ENCODE data around the gene NDUFAF8.

NDUFAF8 gene

DNA sequence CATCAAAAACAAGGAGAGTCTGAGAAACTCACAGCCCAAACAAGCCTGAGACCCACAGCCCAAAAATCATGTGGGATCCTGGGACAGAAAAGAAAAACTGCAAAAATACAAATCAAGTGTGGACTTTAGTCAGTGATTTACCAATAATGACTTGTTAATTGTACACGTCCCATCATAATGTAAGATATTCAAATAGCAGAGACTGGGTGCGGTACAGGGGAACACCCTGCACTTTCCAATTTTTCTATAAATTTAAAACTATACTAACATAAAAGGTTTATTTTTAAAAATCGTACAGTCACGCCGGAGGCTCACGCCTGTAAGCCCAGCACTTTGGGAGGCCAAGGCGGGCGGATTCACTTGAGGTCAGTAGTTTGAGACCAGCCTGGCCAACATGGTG, 25.1 kb upstream of the NDUFAF8 start:
- Histone ChIP-seq H3K9me3 (ENCODE audit: control insufficient read depth, low read length) (no peaks in the 10 kb centered on the region), H3K36me3 (ENCODE audit: control insufficient read depth, insufficient read depth, low read length) (peaks cover 12% of the 10 kb centered on the region), H3K4me3 (ENCODE audit: extremely low read depth, insufficient read depth, low read length, poor library complexity, severe bottlenecking) (no peak overlapping the region), H3K4me1 (ENCODE audit: control insufficient read depth, insufficient read depth, low read length, poor library complexity, severe bottlenecking) (no peaks in the 10 kb centered on the region), H3K27ac (ENCODE audit: low read depth, low read length, severe bottlenecking) (no peak overlapping the region)
- 86 to 89% methylated on average over 3 to 6 of the region's 8 CpGs for WGBS, 2 experiments (ENCODE audit: insufficient coverage in 2 of 2)

DNA sequence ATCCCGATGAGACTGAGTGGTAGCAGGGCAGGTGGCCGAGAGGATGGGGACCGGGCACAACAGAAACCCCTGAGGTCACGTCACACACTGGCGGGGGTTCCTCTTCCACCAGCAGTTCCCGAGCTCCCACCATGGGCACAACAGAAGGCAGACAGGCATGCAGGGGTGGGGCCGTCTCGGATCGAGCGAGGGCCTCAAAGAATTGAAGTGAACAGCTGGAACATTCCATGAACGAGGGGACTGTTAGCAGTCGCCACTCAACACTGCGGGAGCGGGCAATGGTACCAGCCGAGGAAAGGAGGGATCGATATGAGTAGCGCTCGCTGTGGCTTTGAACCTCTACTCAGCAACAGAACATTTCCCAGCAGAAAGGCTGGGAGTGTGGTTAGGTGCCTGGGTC, 21.6 kb upstream of the NDUFAF8 start:
- H3K9me3 ChIP-seq (ENCODE audit: control insufficient read depth, low read length), result no peaks in the 10 kb centered on the region
- peaks cover 8% of the 10 kb centered on the region for H3K4me1 ChIP-seq (ENCODE audit: control insufficient read depth, insufficient read depth, low read length, poor library complexity, severe bottlenecking)
- no peak overlapping the region for H3K4me3 ChIP-seq (ENCODE audit: extremely low read depth, insufficient read depth, low read length, poor library complexity, severe bottlenecking)
- 89 to 95% methylated on average over 13 to 16 of the region's 18 CpGs for WGBS, 2 experiments (ENCODE audit: insufficient coverage in 2 of 2)
- no peak overlapping the region for H3K27ac ChIP-seq (ENCODE audit: low read depth, low read length, severe bottlenecking)
- H3K36me3 ChIP-seq (ENCODE audit: control insufficient read depth, insufficient read depth, low read length), result peaks cover 21% of the 10 kb centered on the region

DNA sequence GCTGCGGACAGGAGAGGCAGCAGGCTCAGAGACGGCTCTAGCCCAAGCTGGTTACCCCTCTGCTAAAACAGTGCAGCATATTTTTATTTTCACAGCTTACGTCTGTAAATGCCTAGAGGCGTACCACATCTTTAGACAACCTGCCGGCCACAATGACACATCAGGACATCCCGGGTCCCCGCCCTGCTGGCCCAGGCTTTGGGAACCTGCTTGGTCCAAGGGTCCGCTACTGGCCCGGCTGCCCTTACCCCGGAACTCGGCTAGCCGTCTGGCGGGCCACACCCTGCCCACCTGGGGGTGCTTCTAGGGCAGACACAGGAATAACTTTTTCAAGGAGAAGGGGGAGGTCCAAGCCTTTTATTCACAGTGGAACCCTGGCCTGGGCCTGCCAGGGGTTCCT, 20.7 kb upstream of the NDUFAF8 start:
- Histone ChIP-seq H3K36me3 (ENCODE audit: control insufficient read depth, insufficient read depth, low read length) (peaks cover 21% of the 10 kb centered on the region), H3K9me3 (ENCODE audit: control insufficient read depth, low read length) (no peaks in the 10 kb centered on the region), H3K27ac (ENCODE audit: low read depth, low read length, severe bottlenecking) (no peak overlapping the region), H3K4me1 (ENCODE audit: control insufficient read depth, insufficient read depth, low read length, poor library complexity, severe bottlenecking) (peaks cover 8% of the 10 kb centered on the region), H3K4me3 (ENCODE audit: extremely low read depth, insufficient read depth, low read length, poor library complexity, severe bottlenecking) (no peak overlapping the region)
- 84 to 90% methylated on average over 11 to 13 of the region's 13 CpGs for WGBS, 2 experiments (ENCODE audit: insufficient coverage in 2 of 2)

DNA sequence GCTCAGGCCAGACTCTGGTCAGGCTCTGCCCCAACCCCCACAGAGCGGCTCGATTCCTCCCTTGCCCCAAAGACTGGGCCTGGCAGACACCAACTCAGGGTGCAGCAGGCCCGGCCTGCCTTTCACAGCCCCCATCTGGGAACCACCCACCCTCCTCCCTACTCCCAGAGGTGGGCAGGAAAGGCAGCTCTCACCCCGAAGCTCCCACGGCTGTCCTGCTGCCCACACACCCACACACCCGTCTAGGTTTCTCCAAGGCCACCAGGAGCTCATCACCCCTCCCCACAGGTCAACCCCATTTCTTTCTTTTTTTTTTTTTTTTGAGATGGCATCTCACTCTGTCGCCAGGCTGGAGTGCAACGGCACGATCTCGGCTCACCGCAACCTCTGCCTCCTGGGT, 20.1 kb upstream of the NDUFAF8 start:
- Histone ChIP-seq H3K4me1 (ENCODE audit: control insufficient read depth, insufficient read depth, low read length, poor library complexity, severe bottlenecking) (peaks cover 8% of the 10 kb centered on the region), H3K4me3 (ENCODE audit: extremely low read depth, insufficient read depth, low read length, poor library complexity, severe bottlenecking) (no peak overlapping the region), H3K36me3 (ENCODE audit: control insufficient read depth, insufficient read depth, low read length) (peaks cover 21% of the 10 kb centered on the region), H3K27ac (ENCODE audit: low read depth, low read length, severe bottlenecking) (no peak overlapping the region), H3K9me3 (ENCODE audit: control insufficient read depth, low read length) (no peaks in the 10 kb centered on the region)
- 89 to 98% methylated on average over 8 of the region's 11 CpGs for WGBS, 2 experiments (ENCODE audit: insufficient coverage in 2 of 2)

DNA sequence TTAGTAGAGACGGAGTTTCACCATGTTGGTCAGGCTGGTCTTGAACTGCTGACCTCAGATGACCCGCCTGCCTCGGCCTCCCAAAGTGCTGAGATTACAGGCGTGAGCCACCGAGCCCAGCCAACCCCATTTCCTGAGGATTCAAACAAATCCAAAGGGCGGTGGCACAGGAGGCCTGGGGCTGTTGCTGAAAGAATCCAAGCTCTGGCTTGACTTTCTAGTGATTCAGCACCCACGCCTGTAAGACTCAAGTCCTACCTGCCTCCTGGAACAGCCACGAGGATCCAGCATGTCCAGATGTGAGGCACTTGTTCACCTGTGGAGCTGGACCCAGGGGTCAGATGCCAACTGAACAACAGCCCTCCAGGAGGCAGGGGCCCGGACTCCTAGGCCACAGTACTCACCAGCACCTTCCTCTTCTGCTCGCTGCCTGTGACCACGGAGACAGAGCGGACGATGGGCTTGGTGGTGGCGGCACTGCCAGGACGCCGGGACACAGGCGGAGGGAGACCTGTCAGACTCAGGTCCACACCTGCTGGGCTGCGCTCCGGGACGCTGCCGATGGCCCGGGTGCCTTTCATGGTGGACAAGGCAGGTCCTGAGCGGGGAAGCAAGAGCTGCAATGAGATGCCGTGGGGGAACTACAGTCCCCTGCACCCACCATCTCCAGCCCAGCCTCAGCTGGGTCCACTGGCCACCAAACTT, 19.5 kb upstream of the NDUFAF8 start:
- Histone ChIP-seq H3K4me3 (ENCODE audit: extremely low read depth, insufficient read depth, low read length, poor library complexity, severe bottlenecking) (no peak overlapping the region), H3K9me3 (ENCODE audit: control insufficient read depth, low read length) (no peaks in the 10 kb centered on the region), H3K27ac (ENCODE audit: low read depth, low read length, severe bottlenecking) (no peak overlapping the region), H3K4me1 (ENCODE audit: control insufficient read depth, insufficient read depth, low read length, poor library complexity, severe bottlenecking) (peaks cover 8% of the 10 kb centered on the region), H3K36me3 (ENCODE audit: control insufficient read depth, insufficient read depth, low read length) (peaks cover 21% of the 10 kb centered on the region)
- 93 to 96% methylated on average over 20 to 24 of the region's 24 CpGs for WGBS, 2 experiments (ENCODE audit: insufficient coverage in 2 of 2)

DNA sequence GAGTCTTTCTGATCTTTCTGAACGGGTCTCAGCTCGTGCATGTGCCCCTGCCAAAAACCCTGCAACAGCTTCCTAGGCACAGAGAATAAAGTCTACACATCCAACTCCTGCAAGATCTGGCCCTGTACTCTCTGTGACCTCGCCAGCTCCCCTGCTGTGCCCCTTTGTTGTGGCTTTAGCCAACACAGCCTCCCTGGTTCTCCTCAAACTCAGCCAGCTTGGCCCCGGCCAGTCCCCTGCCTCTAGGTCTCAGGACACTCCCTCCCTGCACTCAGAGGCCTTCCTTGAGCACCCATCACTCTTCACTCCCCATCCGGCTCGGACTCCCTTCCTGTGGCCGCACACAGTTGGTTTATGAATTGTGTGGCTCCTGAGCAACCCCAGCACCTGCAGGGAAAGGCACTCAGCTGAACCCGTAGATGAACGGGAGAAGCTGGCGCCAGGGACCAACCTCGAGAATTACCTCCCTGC, 17.7 kb upstream of the NDUFAF8 start:
- Histone ChIP-seq H3K4me3 (ENCODE audit: extremely low read depth, insufficient read depth, low read length, poor library complexity, severe bottlenecking) (peak overlapping the region; percentile 8), H3K36me3 (ENCODE audit: control insufficient read depth, insufficient read depth, low read length) (peaks cover 17% of the 10 kb centered on the region), H3K27ac (ENCODE audit: low read depth, low read length, severe bottlenecking) (no peak overlapping the region), H3K4me1 (ENCODE audit: control insufficient read depth, insufficient read depth, low read length, poor library complexity, severe bottlenecking) (peaks cover 8% of the 10 kb centered on the region), H3K9me3 (ENCODE audit: control insufficient read depth, low read length) (no peaks in the 10 kb centered on the region)
- WGBS, 2 experiments (ENCODE audit: insufficient coverage in 2 of 2), result 69 to 76% methylated on average over 7 to 11 of the region's 11 CpGs

DNA sequence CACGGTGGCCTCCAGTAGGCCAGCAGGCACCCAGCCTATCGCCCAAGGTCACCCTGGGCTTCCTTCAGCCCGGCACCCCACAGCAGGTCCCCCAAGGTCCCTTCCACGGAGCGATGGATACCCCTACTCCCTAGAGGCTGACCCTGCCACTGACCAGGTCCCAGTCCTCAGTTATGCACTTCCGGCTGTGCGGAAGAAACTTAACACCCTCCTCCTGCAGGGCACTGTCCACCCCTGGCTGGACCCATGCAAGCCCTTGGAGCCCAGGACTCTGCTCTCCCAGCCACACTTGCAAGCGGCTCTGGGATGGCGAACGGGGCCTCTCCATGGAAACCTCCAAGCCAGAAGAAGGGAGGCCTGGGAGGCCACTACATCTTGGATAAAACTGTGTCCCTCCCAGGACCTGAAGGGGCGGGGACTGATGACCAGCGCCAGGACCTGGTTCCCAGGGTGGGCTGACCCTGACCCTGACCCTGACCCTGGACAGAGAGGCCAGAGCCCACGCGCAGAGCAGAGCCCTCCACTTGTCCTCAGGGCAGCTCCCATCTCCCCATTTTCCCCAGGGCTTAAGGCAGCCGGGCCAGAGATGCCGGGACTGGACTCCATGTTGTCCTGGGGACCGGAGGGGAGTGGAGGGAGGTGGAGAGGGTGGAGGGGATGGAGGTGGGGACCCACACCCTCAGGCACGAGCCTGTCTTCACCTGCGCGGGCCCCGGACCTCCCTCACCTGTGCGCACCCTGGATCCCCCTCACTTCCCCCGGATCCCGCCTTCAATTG, 17.1 kb upstream of the NDUFAF8 start:
- H3K27ac ChIP-seq (ENCODE audit: low read depth, low read length, severe bottlenecking), result no peak overlapping the region
- H3K4me1 ChIP-seq (ENCODE audit: control insufficient read depth, insufficient read depth, low read length, poor library complexity, severe bottlenecking), result peaks cover 8% of the 10 kb centered on the region
- peaks cover 13% of the 10 kb centered on the region for H3K36me3 ChIP-seq (ENCODE audit: control insufficient read depth, insufficient read depth, low read length)
- peaks cover 2% of the 10 kb centered on the region for H3K9me3 ChIP-seq (ENCODE audit: control insufficient read depth, low read length)
- H3K4me3 ChIP-seq (ENCODE audit: extremely low read depth, insufficient read depth, low read length, poor library complexity, severe bottlenecking), result peak overlapping the region; percentile 89
- WGBS, 2 experiments (ENCODE audit: insufficient coverage in 2 of 2), result 26 to 44% methylated on average over 14 to 20 of the region's 24 CpGs

DNA sequence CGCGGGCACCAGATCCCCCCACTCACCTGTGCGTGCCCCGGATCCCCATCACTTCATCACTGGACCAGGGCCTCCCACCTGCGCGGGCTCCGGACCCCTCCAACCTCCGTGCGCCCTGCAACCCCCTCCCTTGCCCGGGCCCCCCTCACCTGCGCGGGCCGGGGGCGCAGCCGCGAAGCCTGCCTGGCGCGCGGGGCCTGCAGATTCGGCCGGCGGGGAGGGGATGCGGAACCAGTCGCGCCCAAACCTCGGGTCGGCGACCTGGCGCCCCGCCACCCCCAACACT, 16.6 kb upstream of the NDUFAF8 start:
- H3K36me3 ChIP-seq (ENCODE audit: control insufficient read depth, insufficient read depth, low read length), result peaks cover 11% of the 10 kb centered on the region
- peak overlapping the region; percentile 89 for H3K4me3 ChIP-seq (ENCODE audit: extremely low read depth, insufficient read depth, low read length, poor library complexity, severe bottlenecking)
- 0% methylated on average over 25 to 30 of the region's 30 CpGs for WGBS, 2 experiments (ENCODE audit: insufficient coverage in 2 of 2)
- H3K4me1 ChIP-seq (ENCODE audit: control insufficient read depth, insufficient read depth, low read length, poor library complexity, severe bottlenecking), result peaks cover 8% of the 10 kb centered on the region
- no peak overlapping the region for H3K27ac ChIP-seq (ENCODE audit: low read depth, low read length, severe bottlenecking)
- H3K9me3 ChIP-seq (ENCODE audit: control insufficient read depth, low read length), result peaks cover 4% of the 10 kb centered on the region

DNA sequence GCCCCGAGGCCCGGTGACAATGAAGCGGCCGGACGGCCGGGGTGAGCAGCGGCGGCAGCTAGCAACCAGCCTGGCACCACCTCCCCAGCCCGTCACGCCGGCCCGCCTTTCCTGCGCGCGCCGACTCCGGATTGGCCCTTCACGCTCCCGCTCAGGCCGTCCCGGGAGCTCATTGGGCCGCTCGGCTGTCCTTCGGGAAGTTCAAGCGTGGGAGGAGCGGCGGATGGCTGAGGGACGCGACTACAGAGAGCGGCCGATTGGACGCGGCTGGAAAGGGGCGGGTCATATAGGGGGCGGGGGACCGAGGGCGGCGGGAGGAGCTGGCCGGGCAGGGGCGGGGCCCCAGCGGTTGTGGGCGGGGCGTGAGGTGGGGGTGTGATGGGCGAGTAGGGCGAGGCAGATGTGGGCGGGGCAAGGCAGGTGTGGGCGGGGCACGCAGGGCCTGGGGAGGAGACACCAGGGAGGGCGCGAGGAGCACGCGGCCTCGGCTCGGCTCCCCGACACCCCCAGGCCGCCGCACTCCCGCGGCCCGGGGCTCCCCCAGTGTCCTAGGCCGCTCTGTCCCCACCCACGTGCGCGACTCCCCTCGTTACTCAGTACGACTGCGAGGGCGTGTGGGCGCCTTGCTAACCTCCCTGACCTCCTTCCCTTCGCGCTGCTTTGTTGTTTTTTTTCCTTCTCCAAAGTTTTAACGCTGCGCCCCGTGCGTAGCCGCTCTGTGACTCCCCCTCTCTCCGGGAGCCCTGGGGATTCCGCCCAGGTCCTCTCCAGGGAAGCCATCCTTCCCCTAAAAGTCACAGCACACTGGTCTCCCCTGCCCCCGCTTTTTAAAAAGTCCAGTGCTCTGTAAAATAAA, 16.0 kb upstream of the NDUFAF8 start, which contains the start of gene CEP131:
CEP131 (minus strand) TSS at position 60 of the 856 bp plus-strand sequence. CDS start 2,909 bp downstream, outside the sequence.
- Histone ChIP-seq H3K9me3 (ENCODE audit: control insufficient read depth, low read length) (peaks cover 4% of the 10 kb centered on the region), H3K4me3 (ENCODE audit: extremely low read depth, insufficient read depth, low read length, poor library complexity, severe bottlenecking) (peak within 1 kb of the TSS; percentile 89), H3K36me3 (ENCODE audit: control insufficient read depth, insufficient read depth, low read length) (peaks cover 9% of the 10 kb centered on the region), H3K4me1 (ENCODE audit: control insufficient read depth, insufficient read depth, low read length, poor library complexity, severe bottlenecking) (peaks cover 8% of the 10 kb centered on the region), H3K27ac (ENCODE audit: low read depth, low read length, severe bottlenecking) (no peak within 1 kb of the TSS)
- WGBS, 2 experiments (ENCODE audit: insufficient coverage in 2 of 2), result 2 to 3% methylated on average over 44 to 66 of the region's 79 CpGs

DNA sequence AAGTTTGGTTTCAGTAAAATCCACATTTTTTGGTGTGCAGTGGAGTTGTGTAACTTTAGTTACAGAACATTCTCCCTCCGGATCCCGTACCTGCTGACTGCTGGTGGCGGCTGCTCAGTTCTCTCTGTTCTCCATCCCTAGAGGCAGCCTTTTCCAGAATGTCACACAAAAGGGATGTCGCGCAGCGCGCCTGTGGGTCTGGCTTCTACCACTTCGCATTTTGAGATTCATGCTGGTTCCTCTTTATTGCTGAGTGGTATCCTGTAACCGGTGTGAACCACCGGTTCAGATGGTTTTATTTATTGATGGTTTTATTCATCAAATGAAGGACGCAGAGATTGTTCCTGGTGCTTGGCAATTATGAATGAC, 15.4 kb upstream of the NDUFAF8 start:
- H3K27ac ChIP-seq (ENCODE audit: low read depth, low read length, severe bottlenecking), result no peak overlapping the region
- H3K9me3 ChIP-seq (ENCODE audit: control insufficient read depth, low read length), result peaks cover 4% of the 10 kb centered on the region
- peak overlapping the region; percentile 23 for H3K4me3 ChIP-seq (ENCODE audit: extremely low read depth, insufficient read depth, low read length, poor library complexity, severe bottlenecking)

More for the DNA sequence above, 15.4 kb upstream of the NDUFAF8 start:
- 74 to 84% methylated on average over 11 of the region's 11 CpGs for WGBS, 2 experiments (ENCODE audit: insufficient coverage in 2 of 2)
- Histone ChIP-seq H3K4me1 (ENCODE audit: control insufficient read depth, insufficient read depth, low read length, poor library complexity, severe bottlenecking) (peaks cover 8% of the 10 kb centered on the region), H3K36me3 (ENCODE audit: control insufficient read depth, insufficient read depth, low read length) (peaks cover 9% of the 10 kb centered on the region)

Data from mesodermal cell (in vitro differentiated cells).